ENCODE data around the gene KDM6B.

KDM6B gene

GRCh38 chr17:7841915-7842379 lies 7.9 kb downstream of the KDM6B start:
- DNase-seq (ENCODE audit: low read depth) = no peak

GRCh38 chr17:7842380-7843256 lies 8.6 kb downstream of the KDM6B start:
- peak; percentile 88 for DNase-seq (ENCODE audit: low read depth)

GRCh38 chr17:7843257-7843535 lies 9.2 kb downstream of the KDM6B start:
- DNase-seq (ENCODE audit: low read depth) = no peak

GRCh38 chr17:7843536-7844291 lies 9.7 kb downstream of the KDM6B start:
- DNase-seq (ENCODE audit: low read depth) = no peak

- DNase-seq (ENCODE audit: low read depth) = peak; percentile 89
Observed at GRCh38 chr17:7844292-7845154, 10.5 kb downstream of the KDM6B start.

- DNase-seq (ENCODE audit: low read depth) = no peak
Observed at GRCh38 chr17:7845359-7846062, 11.5 kb downstream of the KDM6B start.

GRCh38 chr17:7846063-7846735 lies 12.2 kb downstream of the KDM6B start:
- no peak for DNase-seq (ENCODE audit: low read depth)

GRCh38 chr17:7846765-7847661 lies 13.0 kb downstream of the KDM6B start:
- no peak for DNase-seq (ENCODE audit: low read depth)

GRCh38 chr17:7848131-7848579 lies 14.1 kb downstream of the KDM6B start:
- no peak for DNase-seq (ENCODE audit: low read depth)

GRCh38 chr17:7848739-7849129 lies 14.7 kb downstream of the KDM6B start:
- no peak for DNase-seq (ENCODE audit: low read depth)

- no peak for DNase-seq (ENCODE audit: low read depth)
Observed at GRCh38 chr17:7849130-7849750, 15.2 kb downstream of the KDM6B start.

- no peak for DNase-seq (ENCODE audit: low read depth)
Observed at GRCh38 chr17:7849751-7850504, 15.9 kb downstream of the KDM6B start.

- DNase-seq (ENCODE audit: low read depth) = no peak
Observed at GRCh38 chr17:7850701-7851437, 16.9 kb downstream of the KDM6B start.

- no peak for DNase-seq (ENCODE audit: low read depth)
Observed at GRCh38 chr17:7851438-7852261, 17.6 kb downstream of the KDM6B start.

- no peak for DNase-seq (ENCODE audit: low read depth)
Observed at GRCh38 chr17:7852262-7852670, 18.2 kb downstream of the KDM6B start.

- no peak for DNase-seq (ENCODE audit: low read depth)
Observed at GRCh38 chr17:7852919-7853690, 19.1 kb downstream of the KDM6B start.

GRCh38 chr17:7853691-7854038 lies 19.6 kb downstream of the KDM6B start:
- no peak for DNase-seq (ENCODE audit: low read depth)

Data from non-pigmented ciliary epithelial cell (primary cell).